Dermis blood vessel endothelial cell (primary cell): ENCODE data around the gene ZNF653. TPM values are rescaled to one million over a fixed set of nuclear protein-coding genes. Genes with fewer than 3 reads are reported as not detected.
A peak's percentile ranks its signal among the peaks of the same experiment; 100 is the strongest.

ENCODE experiments used
- DNase-seq: peaks from one replicate; pipeline ENCODE4 v3.0.0; 2010
- total RNA-seq: library from RNA; depleted of rRNA; stranded (reverse); fragments of >200 nt; gene quantifications from 2 replicates; pipeline ENCODE4 v1.2.3, GENCODE V29; 2014

The ZNF653 gene
- 5.1 and 12.4 TPM in 2 replicates for total RNA-seq

GRCh38 chr19:11505504-11506100 lies at the start of gene ZNF653:
TSS of gene ZNF653 (minus strand) at chr19:11505839. CDS start at chr19:11505786, 53 bp downstream.
- peak; percentile 97 for DNase-seq

DNA sequence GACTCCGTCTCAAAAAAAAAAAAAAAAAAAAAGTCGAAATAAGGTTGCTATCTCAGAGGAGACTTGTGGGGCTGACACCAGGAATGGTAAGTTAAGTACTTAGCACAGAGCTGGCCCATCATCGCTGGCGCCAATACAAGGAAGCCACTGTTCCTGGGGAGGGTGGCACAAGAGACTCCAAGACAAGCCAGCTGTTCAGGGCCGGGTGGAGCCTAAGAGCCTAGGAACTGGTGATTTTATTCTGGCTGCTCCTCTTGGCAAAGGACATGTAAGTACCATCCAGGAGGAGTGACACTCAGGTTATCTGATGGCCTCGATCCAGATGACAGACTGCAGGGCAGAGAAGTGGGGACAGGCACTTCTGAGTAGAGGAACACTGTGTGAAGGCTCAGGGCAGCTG lies 49.6 kb upstream of the ZNF653 start:
- no peak for DNase-seq

GRCh38 chr19:11554160-11554559 lies 48.5 kb upstream of the ZNF653 start:
- DNase-seq, result no peak

- no peak for DNase-seq
These were observed 47.2 kb upstream of the ZNF653 start for GRCh38 chr19:11552666-11553372.

DNA sequence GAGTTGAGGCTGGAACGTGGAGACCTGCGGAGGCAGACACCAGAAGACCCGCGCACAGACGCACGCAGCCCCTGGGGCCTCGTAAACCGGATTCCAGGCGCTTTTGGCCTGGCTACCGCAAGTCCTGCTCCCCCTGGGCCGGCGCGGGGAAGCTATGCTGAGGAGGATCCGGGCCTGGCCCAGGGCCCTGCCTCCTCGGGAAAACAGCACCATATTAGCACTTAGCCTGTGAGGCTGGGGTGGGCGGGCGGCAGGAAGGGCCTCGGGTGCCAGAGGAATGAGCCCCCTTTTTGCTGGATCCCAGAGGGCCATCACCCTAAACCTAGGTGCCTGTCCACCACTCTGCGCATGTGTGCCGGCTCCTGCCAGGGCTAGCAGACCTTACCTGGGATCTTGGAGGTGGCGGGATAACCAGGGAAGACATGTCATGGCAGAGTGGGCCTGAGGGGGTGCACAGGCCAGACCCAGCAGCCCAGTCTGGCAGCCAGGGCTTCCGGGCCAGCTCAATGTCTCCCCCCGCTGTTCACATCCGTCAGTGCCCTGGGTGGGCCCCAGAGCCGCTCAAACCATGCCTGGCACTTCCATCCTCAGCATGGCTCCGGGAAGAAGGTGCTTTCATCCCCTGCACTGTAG lies 46.1 kb upstream of the ZNF653 start:
- peak; percentile 30 for DNase-seq

- no peak for DNase-seq
These were observed 44.6 kb upstream of the ZNF653 start for GRCh38 chr19:11550265-11550664.

DNA sequence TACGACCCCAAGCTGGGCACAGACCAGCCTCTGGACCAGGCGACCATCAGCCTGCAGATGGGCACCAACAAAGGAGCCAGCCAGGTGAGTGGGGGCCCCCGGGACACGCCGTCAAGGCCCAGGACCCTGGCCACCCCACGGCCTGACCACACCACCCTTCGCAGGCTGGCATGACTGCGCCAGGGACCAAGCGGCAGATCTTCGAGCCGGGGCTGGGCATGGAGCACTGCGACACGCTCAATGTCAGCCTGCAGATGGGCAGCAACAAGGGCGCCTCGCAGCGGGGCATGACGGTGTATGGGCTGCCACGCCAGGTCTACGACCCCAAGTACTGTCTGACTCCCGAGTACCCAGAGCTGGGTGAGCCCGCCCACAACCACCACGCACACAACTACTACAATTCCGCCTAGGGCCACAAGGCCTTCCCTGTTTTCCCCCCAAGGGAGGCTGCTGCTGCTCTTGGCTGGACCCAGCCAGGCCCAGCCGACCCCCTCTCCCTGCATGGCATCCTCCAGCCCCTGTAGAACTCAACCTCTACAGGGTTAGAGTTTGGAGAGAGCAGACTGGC lies 43.8 kb upstream of the ZNF653 start:
- DNase-seq, result no peak

- no peak for DNase-seq
These were observed 42.5 kb upstream of the ZNF653 start for GRCh38 chr19:11547929-11548700.

DNA sequence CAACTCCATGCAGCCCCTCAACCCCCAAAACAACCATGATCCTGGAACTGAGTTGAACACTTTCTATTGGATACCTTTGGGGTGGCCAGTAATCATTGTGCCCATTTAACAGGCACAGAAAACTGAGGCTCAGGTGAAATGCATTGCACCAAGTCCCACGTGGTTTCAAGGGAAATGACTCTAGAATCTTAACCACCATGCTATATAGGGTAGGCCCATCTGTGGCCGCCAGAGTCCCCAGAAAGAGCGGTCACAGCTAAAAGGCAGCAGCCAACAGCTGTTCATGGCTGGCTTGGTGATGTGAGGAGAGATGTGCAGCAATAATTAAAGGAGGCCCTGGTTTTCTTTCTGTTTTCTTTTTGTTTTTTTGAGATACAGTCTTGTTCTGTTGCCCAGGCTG lies 35.6 kb upstream of the ZNF653 start:
- DNase-seq, result no peak

GRCh38 chr19:11540645-11541044 lies 35.0 kb upstream of the ZNF653 start:
- no peak for DNase-seq

DNA sequence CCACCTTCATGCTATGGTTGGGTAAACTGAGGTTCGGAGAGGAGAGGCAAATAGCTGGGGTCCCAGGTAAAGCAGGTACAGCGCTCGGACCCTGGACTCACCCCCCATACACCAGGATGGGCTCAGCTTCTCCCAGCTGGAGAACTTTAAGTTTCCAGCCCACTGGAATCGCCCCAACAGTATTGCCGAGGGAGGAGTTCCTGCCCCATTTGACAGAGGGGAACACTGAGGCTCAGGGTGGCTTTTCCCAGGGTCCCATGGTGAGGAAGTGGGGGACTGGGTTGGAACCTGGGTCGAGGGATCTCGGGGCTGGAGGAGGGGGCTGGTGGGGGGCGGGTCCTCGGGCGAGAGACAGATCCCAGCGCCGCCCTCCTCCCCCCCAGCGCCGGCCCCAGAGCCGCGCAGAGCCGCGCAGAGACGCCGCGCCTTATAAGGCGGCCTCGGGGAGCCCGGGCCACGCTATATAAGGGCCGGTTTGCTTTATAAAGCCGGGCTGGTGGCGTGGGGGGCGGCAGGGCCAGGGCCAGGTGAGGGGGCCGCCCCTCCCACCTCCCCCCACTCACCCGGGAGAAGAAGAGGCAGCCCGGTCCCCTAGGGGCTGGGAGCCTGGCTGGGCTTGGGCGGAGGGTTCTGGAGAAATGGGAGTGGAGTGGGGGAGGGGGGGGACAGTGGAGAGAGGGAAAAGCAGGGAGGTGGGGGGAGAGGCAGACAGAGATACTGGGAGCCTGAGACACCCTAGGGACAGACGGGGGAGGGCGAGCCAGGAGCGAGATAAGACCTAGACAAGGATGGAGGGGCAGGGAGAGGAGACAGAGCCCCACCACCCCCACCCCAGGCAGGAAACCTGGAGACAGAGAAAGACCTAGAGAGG lies 34.1 kb upstream of the ZNF653 start:
- DNase-seq, result no peak

GRCh38 chr19:11538232-11539036 lies 32.8 kb upstream of the ZNF653 start, which contains the start of gene CNN1:
TSS of gene CNN1 (plus strand) at chr19:11538851. CDS start at chr19:11538928, 77 bp downstream.
- DNase-seq, result peak; percentile 17

- peak; percentile 90 for DNase-seq
These were observed 30.4 kb upstream of the ZNF653 start for GRCh38 chr19:11535792-11536595.

DNA sequence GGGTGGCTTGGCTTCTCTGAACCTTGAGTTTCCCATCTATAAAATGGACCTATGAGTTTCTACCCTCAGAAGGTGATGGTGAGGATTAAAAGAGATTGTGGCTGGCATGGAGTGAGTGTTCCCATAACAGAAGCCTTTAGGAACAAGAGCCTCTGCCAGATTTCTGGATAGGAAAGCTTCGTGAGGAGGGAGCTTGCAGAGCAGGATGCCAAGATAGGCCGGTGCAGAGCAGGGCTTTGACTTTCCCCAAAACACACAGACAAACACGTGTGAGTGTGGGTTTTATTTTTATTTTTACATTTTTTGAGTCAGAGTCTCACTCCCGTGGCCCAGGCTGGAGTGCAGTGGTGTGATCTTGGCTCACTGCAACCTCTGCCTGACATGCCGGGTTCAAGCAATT lies 29.3 kb upstream of the ZNF653 start:
- DNase-seq, result no peak

DNA sequence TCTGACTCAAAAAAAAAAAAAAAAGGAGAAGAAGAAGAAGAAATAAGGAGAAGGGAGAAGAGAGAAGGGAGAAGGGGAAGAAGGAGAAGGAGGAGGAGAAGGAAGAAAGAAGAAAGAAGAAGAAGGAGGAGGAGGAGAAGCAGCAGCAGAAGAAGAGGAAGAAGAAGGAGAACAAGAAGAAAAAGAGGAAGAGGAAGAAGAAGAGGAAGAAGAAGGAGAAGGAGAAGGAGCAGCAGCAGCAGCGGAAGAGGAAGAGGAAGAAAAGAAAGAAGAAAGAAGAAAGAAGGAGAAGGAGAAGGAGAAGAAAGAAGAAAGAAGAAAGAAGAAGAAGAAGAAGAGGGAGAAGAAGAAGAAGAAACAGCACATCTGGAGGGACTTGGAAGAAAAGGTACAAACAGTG lies 28.9 kb upstream of the ZNF653 start:
- no peak for DNase-seq

GRCh38 chr19:11530432-11530831 lies 24.8 kb upstream of the ZNF653 start:
- DNase-seq, result peak; percentile 86

DNA sequence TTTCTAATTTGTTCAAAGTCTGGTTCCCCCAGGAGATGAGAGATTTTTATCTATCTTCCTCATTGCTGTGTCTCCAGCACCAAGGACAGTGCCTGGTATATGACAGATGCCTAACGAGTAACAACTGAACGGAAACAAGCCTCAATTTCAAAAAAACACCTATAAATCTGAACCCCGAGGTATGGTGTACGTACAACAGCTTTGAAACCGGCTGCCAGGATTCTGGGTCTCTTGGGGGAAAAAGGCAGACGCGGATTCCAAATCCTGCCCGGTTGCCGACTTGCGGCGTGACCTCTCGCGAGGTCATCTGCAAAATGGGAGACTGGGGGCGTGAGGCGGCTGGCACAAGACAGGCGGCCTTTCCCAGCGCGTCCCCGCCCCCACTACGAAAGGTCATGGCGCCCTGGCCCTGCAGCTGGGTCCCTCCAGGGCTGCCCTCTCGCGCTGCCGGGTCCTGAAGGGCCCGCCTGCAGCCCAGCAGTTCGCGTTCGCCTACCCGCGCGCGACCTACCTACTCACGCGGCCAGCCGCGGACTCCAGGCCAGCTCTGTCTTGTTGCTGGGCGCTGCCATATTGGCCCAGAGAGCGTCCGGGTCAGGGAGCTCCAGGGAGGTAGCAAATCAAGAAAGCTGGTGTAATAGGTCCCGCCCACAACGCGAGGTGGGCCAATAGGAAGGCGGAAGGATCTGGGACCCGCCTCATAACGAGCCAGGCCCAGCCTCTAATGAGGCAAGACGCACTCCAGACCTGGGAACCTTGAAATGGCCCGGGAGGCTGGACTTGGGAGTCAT lies 23.1 kb upstream of the ZNF653 start, which contains the start of gene ECSIT:
Gene ECSIT, minus strand, starts transcription at position 584 of the 791 bp plus-strand sequence. CDS start 9,964 bp downstream, outside the sequence.
- peak; percentile 99 for DNase-seq

DNA sequence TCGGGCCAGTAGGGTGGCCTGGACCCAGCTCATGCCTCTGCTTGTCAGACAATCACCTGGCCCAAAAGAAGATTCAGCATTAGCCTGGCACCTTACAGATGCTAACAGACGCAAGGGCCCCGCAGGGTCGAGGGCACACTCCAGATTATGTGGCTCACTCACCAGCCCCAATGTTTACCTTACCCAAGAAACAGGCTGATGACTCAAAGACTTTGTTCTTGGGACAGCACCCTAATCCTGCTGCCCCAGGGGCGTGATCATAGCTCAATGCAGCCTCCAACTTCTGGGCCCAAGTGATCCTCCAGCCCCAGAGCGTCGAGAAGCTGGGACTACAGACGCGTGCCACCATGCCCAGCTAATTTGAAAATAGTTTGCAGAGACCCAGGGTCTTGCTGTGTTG lies 13.5 kb upstream of the ZNF653 start:
- no peak for DNase-seq

DNA sequence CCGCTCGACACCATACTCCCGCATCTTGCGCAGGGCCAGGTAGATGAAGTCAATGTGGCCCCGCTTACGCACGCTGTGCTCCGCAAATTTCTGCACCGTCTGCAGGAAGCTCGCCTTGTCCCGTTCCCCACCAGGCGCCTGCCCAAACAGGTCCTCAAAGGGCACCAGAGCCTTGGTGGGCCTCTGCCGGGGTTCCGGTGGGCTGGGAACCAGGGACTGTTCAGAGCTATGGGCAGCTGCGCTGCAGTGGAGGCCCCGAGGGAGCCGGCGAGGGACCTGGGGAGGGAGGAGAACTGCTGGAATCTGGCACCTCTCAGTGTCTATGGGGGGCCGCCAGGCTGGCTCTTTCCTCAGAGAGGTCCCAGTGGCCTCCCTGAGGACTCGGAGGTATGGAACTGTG lies 8.3 kb upstream of the ZNF653 start:
- no peak for DNase-seq
